Activated T-cell treated with anti-CD3 and anti-CD28 coated beads, Interleukin-2, amount 50 U/mL, for 24 hours (primary cell): ENCODE measurements around the gene RAE1.

Source experiments
- DNase-seq: peaks from one replicate; pipeline ENCODE4 v3.0.0-alpha.2; 2020
- H3K27ac Mint-ChIP-seq: 2 replicates; pipeline ENCODE4 v1.8.0; 2020; ENCODE audit warnings: mild to moderate bottlenecking, mixed read lengths
- H3K27me3 Mint-ChIP-seq: 2 replicates; pipeline ENCODE4 v1.8.0; 2020; ENCODE audit warnings: mixed read lengths
- H3K36me3 Mint-ChIP-seq: 2 replicates; pipeline ENCODE4 v1.8.0; 2020; ENCODE audit warnings: low read depth, mixed read lengths
- H3K4me1 Mint-ChIP-seq: 2 replicates; pipeline ENCODE4 v1.8.0; 2020; ENCODE audit warnings: low read depth, mixed read lengths
- H3K4me3 Mint-ChIP-seq: 2 replicates; pipeline ENCODE4 v1.8.0; 2020; ENCODE audit warnings: mild to moderate bottlenecking, moderate library complexity, mixed read lengths
- H3K9me3 Mint-ChIP-seq: 2 replicates; pipeline ENCODE4 v1.8.0; 2020; ENCODE audit warnings: mixed read lengths

The RAE1 gene

GRCh38 chr20:57384486-57384885, 33.4 kb downstream of the RAE1 start:
- Mint-ChIP-seq H3K27ac (no peak overlapping the region), H3K36me3 (peaks cover 56% of the 10 kb centered on the region), H3K27me3 (no peaks in the 10 kb centered on the region), H3K4me3 (no peak overlapping the region), H3K4me1 (peaks cover 26% of the 10 kb centered on the region), H3K9me3 (no peaks in the 10 kb centered on the region)
- no peak for DNase-seq

- no peaks in the 10 kb centered on the region for H3K9me3 Mint-ChIP-seq
- H3K4me1 Mint-ChIP-seq: peaks cover 26% of the 10 kb centered on the region
- H3K36me3 Mint-ChIP-seq: peaks cover 49% of the 10 kb centered on the region
- no peak for DNase-seq
- H3K27ac Mint-ChIP-seq: no peak overlapping the region
- H3K4me3 Mint-ChIP-seq: no peak overlapping the region
- no peaks in the 10 kb centered on the region for H3K27me3 Mint-ChIP-seq
Observed at GRCh38 chr20:57384953-57385761, 34.1 kb downstream of the RAE1 start.

GRCh38 chr20:57385940-57386339, 34.9 kb downstream of the RAE1 start:
- Mint-ChIP-seq H3K36me3 (peaks cover 41% of the 10 kb centered on the region), H3K9me3 (no peaks in the 10 kb centered on the region), H3K27ac (no peak overlapping the region), H3K4me3 (no peak overlapping the region), H3K27me3 (no peaks in the 10 kb centered on the region), H3K4me1 (peaks cover 32% of the 10 kb centered on the region)
- DNase-seq: no peak

GRCh38 chr20:57386762-57387161, 35.7 kb downstream of the RAE1 start:
- Mint-ChIP-seq H3K27me3 (no peaks in the 10 kb centered on the region), H3K4me3 (no peak overlapping the region), H3K9me3 (no peaks in the 10 kb centered on the region), H3K4me1 (peaks cover 30% of the 10 kb centered on the region), H3K27ac (no peak overlapping the region), H3K36me3 (peaks cover 34% of the 10 kb centered on the region)
- no peak for DNase-seq

DNA sequence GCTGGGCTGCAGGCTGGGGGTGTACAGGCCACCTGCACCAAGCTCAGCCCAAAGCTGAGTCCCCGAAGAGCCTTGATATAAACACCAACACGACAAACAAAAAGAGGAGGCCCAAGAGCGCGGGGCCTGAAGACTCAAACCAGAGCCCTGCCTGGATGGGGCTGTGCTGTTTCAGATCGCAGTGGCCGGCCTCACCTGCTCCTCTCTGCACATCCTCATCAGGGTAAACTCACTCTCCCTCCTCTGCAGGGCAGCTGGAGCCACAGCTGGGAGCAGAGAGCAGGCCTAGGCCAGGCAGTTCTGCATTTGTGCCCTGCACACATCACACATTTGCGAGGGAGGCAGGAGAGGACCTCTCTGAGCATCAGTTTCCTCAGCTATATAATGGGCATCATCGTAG, 36.4 kb downstream of the RAE1 start:
- Mint-ChIP-seq H3K4me1 (peaks cover 23% of the 10 kb centered on the region), H3K9me3 (no peaks in the 10 kb centered on the region), H3K4me3 (no peak overlapping the region), H3K36me3 (peaks cover 34% of the 10 kb centered on the region), H3K27me3 (no peaks in the 10 kb centered on the region), H3K27ac (no peak overlapping the region)
- no peak for DNase-seq

DNA sequence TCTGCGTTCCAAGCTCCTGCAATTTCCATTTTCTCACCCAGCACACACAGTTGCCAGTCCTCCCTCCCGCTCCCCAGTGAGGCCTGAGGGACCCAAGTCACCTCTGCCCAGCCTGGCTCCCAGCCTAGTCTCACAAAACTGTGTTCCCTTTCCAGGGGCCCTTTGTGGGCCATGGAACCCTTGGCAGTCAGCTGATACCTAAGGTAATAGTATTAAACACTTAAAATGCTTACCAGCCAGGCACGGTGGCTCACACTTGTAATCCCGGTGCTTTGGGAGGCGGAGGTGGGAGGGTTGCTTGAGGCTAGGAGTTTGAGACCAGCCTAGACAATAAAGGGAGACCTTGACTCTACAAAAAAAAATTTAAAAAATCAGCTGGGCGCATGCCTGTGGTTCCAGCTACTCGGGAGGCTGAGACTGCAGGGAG, 36.9 kb downstream of the RAE1 start:
- Mint-ChIP-seq H3K27ac (peak overlapping the region; percentile 37), H3K4me3 (no peak overlapping the region)
- no peak for DNase-seq

GRCh38 chr20:57388953-57389694, 38.1 kb downstream of the RAE1 start:
- peaks cover 37% of the 10 kb centered on the region for H3K36me3 Mint-ChIP-seq
- no peak for DNase-seq
- no peaks in the 10 kb centered on the region for H3K27me3 Mint-ChIP-seq
- no peaks in the 10 kb centered on the region for H3K9me3 Mint-ChIP-seq
- peak overlapping the region; percentile 98 for H3K27ac Mint-ChIP-seq
- H3K4me1 Mint-ChIP-seq: peaks cover 30% of the 10 kb centered on the region
- peak overlapping the region; percentile 81 for H3K4me3 Mint-ChIP-seq

More for the DNA sequence above, 36.9 kb downstream of the RAE1 start:
- Mint-ChIP-seq H3K9me3 (no peaks in the 10 kb centered on the region), H3K27me3 (no peaks in the 10 kb centered on the region), H3K4me1 (peaks cover 20% of the 10 kb centered on the region), H3K36me3 (peaks cover 34% of the 10 kb centered on the region)

GRCh38 chr20:57389695-57390603, 38.9 kb downstream of the RAE1 start:
- peak; percentile 84 for DNase-seq
- Mint-ChIP-seq H3K36me3 (peaks cover 37% of the 10 kb centered on the region), H3K4me1 (peaks cover 38% of the 10 kb centered on the region), H3K27ac (peak overlapping the region; percentile 98), H3K4me3 (peak overlapping the region; percentile 81), H3K27me3 (no peaks in the 10 kb centered on the region), H3K9me3 (no peaks in the 10 kb centered on the region)

DNA sequence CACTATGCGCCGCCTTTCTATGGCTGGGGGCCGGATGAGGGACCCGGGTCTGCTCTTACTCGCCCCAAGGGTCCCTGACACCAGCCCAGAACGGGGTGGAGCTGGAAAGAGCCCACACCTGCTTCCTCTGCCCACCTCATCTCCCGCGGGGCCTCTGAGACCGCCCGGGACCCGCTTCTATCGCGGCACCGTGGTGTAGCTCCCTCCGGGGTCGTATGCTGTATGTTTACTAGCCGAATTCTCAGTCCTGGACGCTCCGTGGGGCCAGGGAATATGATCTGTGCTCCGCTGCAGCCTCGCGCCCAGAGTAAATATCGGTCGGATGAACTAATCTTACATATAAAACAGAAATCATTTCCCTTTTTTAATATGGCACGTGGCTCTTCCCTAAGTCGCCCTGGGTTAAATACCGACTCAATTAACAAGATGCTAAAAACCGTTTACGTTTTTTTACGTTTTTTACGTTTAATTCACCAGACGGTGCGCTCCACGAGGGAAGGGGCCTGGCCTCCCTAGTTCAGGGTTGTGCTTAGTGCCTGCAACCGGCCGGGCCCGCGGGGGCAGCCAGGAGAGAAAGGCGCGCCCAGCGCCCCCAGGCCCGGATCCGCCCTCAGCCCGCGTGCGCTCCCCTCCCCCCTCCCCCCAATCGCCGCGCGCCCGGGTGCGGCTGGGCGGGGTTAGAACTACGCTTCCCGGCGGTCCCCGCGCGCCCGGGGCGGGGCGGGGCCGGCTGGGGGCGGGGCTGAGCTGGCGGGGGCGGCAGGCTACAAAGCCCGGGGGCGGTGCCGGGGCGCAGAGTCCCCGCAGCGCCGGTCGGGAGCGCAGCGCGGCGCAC, 39.8 kb downstream of the RAE1 start, which contains the start of gene RBM38:
RBM38 (plus strand) TSS at position 793 of the 835 bp plus-strand sequence. CDS start 186 bp downstream, outside the sequence.
- Mint-ChIP-seq H3K4me1 (peaks cover 46% of the 10 kb centered on the region), H3K27ac (peak within 1 kb of the TSS; percentile 98), H3K27me3 (no peaks in the 10 kb centered on the region), H3K4me3 (peak within 1 kb of the TSS; percentile 89), H3K9me3 (no peaks in the 10 kb centered on the region), H3K36me3 (peaks cover 39% of the 10 kb centered on the region)
- DNase-seq: peak; percentile 89

- DNase-seq: peak; percentile 73
- Mint-ChIP-seq H3K27ac (peak overlapping the region; percentile 97), H3K4me3 (peak overlapping the region; percentile 89), H3K27me3 (no peaks in the 10 kb centered on the region), H3K9me3 (no peaks in the 10 kb centered on the region), H3K4me1 (peaks cover 54% of the 10 kb centered on the region), H3K36me3 (peaks cover 47% of the 10 kb centered on the region)
Observed at GRCh38 chr20:57391439-57392301, 40.6 kb downstream of the RAE1 start.

DNA sequence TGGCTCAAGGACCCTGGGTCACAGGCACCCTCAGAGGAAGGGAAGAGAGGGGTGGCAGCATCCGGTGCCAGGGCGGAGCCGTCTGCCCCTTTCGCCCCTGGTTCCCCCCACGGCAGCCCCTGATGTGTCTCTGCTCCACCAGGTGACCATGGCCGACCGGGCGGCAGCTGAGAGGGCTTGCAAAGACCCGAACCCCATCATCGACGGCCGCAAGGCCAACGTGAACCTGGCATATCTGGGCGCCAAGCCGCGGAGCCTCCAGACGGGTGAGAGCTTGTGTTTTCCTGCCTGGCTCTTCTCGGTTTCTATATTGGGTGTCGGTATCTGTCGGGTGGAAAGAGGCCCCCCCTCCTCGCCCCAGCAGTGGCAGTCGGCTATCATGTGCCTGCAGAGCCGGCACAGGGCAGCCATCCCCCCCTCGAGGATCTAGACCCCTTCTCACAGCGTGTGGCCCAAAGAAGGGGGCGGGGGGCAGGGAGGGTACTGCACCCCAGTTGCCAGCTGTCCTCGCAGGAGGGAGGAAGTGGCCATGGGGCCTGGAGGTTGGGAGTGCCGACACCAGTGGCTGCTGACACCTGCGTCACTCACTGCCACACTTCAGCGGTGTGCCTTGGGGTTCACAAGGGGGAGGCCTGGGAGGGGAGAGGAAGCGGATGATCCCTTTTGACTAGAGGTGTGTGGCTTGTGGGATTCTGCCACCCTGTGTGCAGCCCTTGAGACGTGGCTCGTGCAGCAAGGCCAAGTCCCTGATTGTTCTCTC, 41.6 kb downstream of the RAE1 start:
- Mint-ChIP-seq H3K27me3 (no peaks in the 10 kb centered on the region), H3K9me3 (no peaks in the 10 kb centered on the region), H3K36me3 (peaks cover 57% of the 10 kb centered on the region), H3K27ac (peak overlapping the region; percentile 97), H3K4me1 (peaks cover 65% of the 10 kb centered on the region), H3K4me3 (peak overlapping the region; percentile 89)
- peak; percentile 83 for DNase-seq

DNA sequence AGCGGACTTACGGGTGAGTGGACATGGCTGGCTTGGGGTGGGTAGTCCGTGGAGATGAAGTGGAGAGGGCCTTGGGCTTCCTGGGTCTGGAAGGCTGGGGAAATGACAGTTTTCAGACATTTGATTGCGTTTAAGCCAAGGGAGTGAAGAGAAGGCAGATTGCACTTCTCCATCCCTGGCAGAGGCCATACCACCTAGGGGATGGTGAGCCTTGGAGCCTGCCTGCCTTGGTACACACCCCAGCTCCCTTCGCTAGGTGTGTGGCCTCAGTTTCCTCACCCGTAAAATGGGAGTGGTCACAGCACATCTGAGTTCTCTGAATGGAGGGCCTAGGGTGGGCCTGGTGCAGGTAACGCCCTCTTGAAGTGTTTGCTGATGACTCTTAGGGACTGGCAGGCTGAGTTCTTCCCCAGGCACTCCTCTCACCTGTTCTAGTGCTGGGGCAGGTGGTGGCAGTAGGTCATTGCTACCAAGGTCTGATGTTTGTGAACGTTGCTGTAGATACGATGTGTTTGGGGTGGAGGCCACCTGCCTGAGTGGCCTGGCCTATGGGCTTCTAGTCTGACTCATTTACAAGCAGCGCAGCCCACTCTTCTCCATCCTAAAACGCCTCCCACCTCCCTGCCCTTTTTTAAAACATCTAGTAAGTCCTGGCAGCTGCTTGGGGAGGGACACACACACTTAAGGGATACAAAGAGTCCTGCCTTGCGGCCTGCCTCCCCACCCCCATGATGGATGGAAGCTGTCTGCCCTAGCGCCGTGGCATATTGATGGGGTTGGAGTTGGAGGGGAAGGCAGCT, 42.5 kb downstream of the RAE1 start:
- H3K9me3 Mint-ChIP-seq: no peaks in the 10 kb centered on the region
- no peaks in the 10 kb centered on the region for H3K27me3 Mint-ChIP-seq
- H3K4me1 Mint-ChIP-seq: peaks cover 71% of the 10 kb centered on the region
- H3K36me3 Mint-ChIP-seq: peaks cover 64% of the 10 kb centered on the region
- peak overlapping the region; percentile 89 for H3K4me3 Mint-ChIP-seq
- H3K27ac Mint-ChIP-seq: peak overlapping the region; percentile 97
- no peak for DNase-seq
